Chondrocyte (in vitro differentiated cells): ENCODE results near the gene RIPOR2. TPM values are rescaled to one million over a fixed set of nuclear protein-coding genes. Genes with fewer than 3 reads are reported as not detected.
A peak's percentile ranks its signal among the peaks of the same experiment; 100 is the strongest.

Experiments used
- DNase-seq: peaks from one replicate; pipeline ENCODE4 v3.0.0; 2021; ENCODE audit warnings: mixed read lengths, low spot score
- H3K27ac Mint-ChIP-seq: one replicate; pipeline ENCODE4 v1.8.0; 2021; ENCODE audit warnings: mild to moderate bottlenecking, moderate library complexity, mixed read lengths; ENCODE audit not compliant: unreplicated experiment
- H3K27me3 Mint-ChIP-seq: 2 replicates; pipeline ENCODE4 v1.8.0; 2021; ENCODE audit warnings: low read depth, mixed read lengths
- H3K36me3 Mint-ChIP-seq: 2 replicates; pipeline ENCODE4 v1.8.0; 2021; ENCODE audit warnings: low read depth, mixed read lengths
- H3K4me1 Mint-ChIP-seq: 2 replicates; pipeline ENCODE4 v1.8.0; 2021; ENCODE audit warnings: low read depth, mild to moderate bottlenecking, mixed read lengths
- H3K4me3 Mint-ChIP-seq: one replicate; pipeline ENCODE4 v1.8.0; 2021; ENCODE audit warnings: mild to moderate bottlenecking, moderate library complexity, mixed read lengths; ENCODE audit not compliant: unreplicated experiment
- H3K9me3 Mint-ChIP-seq: 2 replicates; pipeline ENCODE4 v1.8.0; 2021; ENCODE audit warnings: low read depth, mixed read lengths
- CTCF ChIP-seq: fragments of 200-600 bp; sonication (generic); IDR thresholded peaks from 2 replicates; pipeline ENCODE4 v1.5.0; 2021; ENCODE audit warnings: antibody characterized with exemption, mild to moderate bottlenecking, moderate library complexity
- total RNA-seq: library from RNA; stranded (reverse); gene quantifications from 3 replicates; pipeline ENCODE4 v1.2.1, GENCODE V29; 2021

The RIPOR2 gene
- total RNA-seq, 1 donor from 2014 or later = 0.62 TPM

GRCh38 chr6:24945054-24945453 is 9.3 kb upstream of the RIPOR2 start:
- peaks cover 8% of the 10 kb centered on the region for H3K36me3 Mint-ChIP-seq
- H3K27me3 Mint-ChIP-seq = no peaks in the 10 kb centered on the region
- TF ChIP-seq CTCF = no peak
- H3K27ac Mint-ChIP-seq = no peak overlapping the region
- no peaks in the 10 kb centered on the region for H3K4me1 Mint-ChIP-seq
- peaks cover 18% of the 10 kb centered on the region for H3K9me3 Mint-ChIP-seq
- no peak overlapping the region for H3K4me3 Mint-ChIP-seq
- no peak for DNase-seq

DNA sequence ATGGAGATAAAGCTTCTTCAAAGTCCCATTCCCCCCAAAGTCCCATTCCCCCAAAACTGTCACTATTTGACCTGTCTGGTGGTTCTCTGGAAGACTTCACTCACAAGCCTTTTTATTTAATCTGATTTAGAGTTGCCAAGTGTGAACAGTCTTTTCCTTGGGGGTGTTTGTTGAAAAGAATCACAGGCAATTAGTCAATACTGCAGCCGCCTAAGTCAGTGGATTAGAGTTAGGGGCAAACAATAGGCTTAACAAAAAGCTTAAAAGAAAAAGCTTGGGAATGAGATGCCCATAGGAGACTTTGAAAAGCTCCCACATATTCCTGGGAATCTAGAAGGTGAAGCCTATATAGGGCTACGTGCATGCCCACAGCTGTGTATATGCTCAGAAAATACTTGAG is 8.0 kb upstream of the RIPOR2 start:
- H3K36me3 Mint-ChIP-seq = peaks cover 8% of the 10 kb centered on the region
- no peak overlapping the region for H3K4me3 Mint-ChIP-seq
- H3K9me3 Mint-ChIP-seq = peaks cover 18% of the 10 kb centered on the region
- no peak for DNase-seq
- H3K4me1 Mint-ChIP-seq = no peaks in the 10 kb centered on the region
- H3K27ac Mint-ChIP-seq = no peak overlapping the region
- H3K27me3 Mint-ChIP-seq = no peaks in the 10 kb centered on the region
- no peak for TF ChIP-seq CTCF

DNA sequence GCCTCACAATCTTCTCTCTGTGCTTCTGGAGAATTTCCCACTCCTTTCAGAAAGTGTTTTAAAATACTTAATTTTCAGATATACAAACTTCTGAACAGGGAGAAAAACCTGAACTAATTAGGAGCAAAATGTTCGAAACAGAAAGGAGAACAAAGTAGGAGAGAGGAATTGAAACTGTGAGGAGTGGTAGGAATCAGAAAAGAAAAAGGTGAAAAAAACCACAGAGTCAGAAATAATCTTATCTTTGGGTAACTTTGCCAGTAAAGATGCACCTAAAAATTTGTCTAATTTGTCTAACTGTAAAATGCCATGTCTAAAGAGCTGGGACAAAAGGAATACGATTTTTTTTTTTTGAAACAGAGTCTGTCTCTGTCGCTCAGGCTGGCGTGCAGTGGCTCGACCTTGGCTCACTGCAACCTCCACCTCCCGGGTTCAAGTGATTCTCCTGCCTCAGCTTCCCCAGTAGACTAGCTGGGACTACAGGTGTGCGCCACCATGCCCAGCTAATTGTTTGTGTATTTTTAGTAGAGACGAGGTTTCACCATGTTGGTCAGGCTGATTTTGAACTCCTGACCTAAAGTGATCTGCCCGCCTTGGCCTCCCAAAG is 4.7 kb upstream of the RIPOR2 start:
- Mint-ChIP-seq H3K27me3 (no peaks in the 10 kb centered on the region), H3K4me3 (no peak overlapping the region), H3K36me3 (peaks cover 6% of the 10 kb centered on the region), H3K4me1 (peaks cover 4% of the 10 kb centered on the region), H3K27ac (no peak overlapping the region), H3K9me3 (peaks cover 15% of the 10 kb centered on the region)
- DNase-seq = no peak
- no peak for TF ChIP-seq CTCF

- DNase-seq = no peak
- no peaks in the 10 kb centered on the region for H3K9me3 Mint-ChIP-seq
- H3K4me1 Mint-ChIP-seq = peaks cover 17% of the 10 kb centered on the region
- H3K36me3 Mint-ChIP-seq = no peaks in the 10 kb centered on the region
- no peak overlapping the region for H3K4me3 Mint-ChIP-seq
- no peaks in the 10 kb centered on the region for H3K27me3 Mint-ChIP-seq
- H3K27ac Mint-ChIP-seq = no peak overlapping the region
- TF ChIP-seq CTCF = no peak
Measured at GRCh38 chr6:24936641-24937317, 1.0 kb upstream of the RIPOR2 start.

GRCh38 chr6:24933868-24934401 is 1.8 kb downstream of the RIPOR2 start:
- H3K4me1 Mint-ChIP-seq = peaks cover 41% of the 10 kb centered on the region
- no peak overlapping the region for H3K4me3 Mint-ChIP-seq
- H3K36me3 Mint-ChIP-seq = no peaks in the 10 kb centered on the region

More at GRCh38 chr6:24933868-24934401, 1.8 kb downstream of the RIPOR2 start:
- peak; percentile 69 for TF ChIP-seq CTCF
- no peak overlapping the region for H3K27ac Mint-ChIP-seq
- H3K9me3 Mint-ChIP-seq = no peaks in the 10 kb centered on the region
- H3K27me3 Mint-ChIP-seq = no peaks in the 10 kb centered on the region
- DNase-seq = no peak
